Glutamatergic neuron (in vitro differentiated cells): ENCODE measurements around the gene IFI27L2. TPM values are rescaled to one million over a fixed set of nuclear protein-coding genes. Genes with fewer than 3 reads are reported as not detected.

Experiments used
- DNase-seq: peaks from one replicate; pipeline ENCODE4 v3.0.0; 2022
- H3K27ac Mint-ChIP-seq: one replicate; pipeline ENCODE4 v1.8.0; 2020; ENCODE audit warnings: mild to moderate bottlenecking, mixed read lengths, inconsistent platforms; ENCODE audit not compliant: unreplicated experiment
- H3K27me3 Mint-ChIP-seq: one replicate; pipeline ENCODE4 v1.8.0; 2020; ENCODE audit warnings: mild to moderate bottlenecking, moderate library complexity, mixed read lengths, inconsistent platforms; ENCODE audit not compliant: unreplicated experiment
- H3K36me3 Mint-ChIP-seq: one replicate; pipeline ENCODE4 v1.8.0; 2020; ENCODE audit warnings: mild to moderate bottlenecking, mixed read lengths, inconsistent platforms; ENCODE audit not compliant: unreplicated experiment
- H3K4me1 Mint-ChIP-seq: one replicate; pipeline ENCODE4 v1.8.0; 2020; ENCODE audit warnings: mild to moderate bottlenecking, low read depth, mixed read lengths, inconsistent platforms; ENCODE audit not compliant: unreplicated experiment
- H3K4me3 Mint-ChIP-seq: one replicate; pipeline ENCODE4 v1.8.0; 2020; ENCODE audit warnings: mild to moderate bottlenecking, mixed read lengths, inconsistent platforms; ENCODE audit not compliant: unreplicated experiment
- H3K9me3 Mint-ChIP-seq: one replicate; pipeline ENCODE4 v1.8.0; 2020; ENCODE audit warnings: mild to moderate bottlenecking, moderate library complexity, mixed read lengths, inconsistent platforms; ENCODE audit not compliant: unreplicated experiment
- total RNA-seq: library from RNA; stranded (reverse); fragmentation: NEBNext Ultra II Directional; extraction: Animal tissue kit (Norgen Biotek cat#: 25700); gene quantifications from one replicate; pipeline ENCODE4 v1.2.1, GENCODE V29; 2021; ENCODE audit not compliant: unreplicated experiment
- TF ChIP-seq, protein P1 (sequence below): fragments of 200-600 bp; sonication (generic); IDR thresholded peaks from one replicate; pipeline ENCODE4 v1.5.0; 2021; ENCODE audit not compliant: partially characterized antibody, unreplicated experiment

Gene IFI27L2
- total RNA-seq, 1 donor from 2014 or later = 52.7 TPM

- no peak for DNase-seq
- TF ChIP-seq, protein P1, sequence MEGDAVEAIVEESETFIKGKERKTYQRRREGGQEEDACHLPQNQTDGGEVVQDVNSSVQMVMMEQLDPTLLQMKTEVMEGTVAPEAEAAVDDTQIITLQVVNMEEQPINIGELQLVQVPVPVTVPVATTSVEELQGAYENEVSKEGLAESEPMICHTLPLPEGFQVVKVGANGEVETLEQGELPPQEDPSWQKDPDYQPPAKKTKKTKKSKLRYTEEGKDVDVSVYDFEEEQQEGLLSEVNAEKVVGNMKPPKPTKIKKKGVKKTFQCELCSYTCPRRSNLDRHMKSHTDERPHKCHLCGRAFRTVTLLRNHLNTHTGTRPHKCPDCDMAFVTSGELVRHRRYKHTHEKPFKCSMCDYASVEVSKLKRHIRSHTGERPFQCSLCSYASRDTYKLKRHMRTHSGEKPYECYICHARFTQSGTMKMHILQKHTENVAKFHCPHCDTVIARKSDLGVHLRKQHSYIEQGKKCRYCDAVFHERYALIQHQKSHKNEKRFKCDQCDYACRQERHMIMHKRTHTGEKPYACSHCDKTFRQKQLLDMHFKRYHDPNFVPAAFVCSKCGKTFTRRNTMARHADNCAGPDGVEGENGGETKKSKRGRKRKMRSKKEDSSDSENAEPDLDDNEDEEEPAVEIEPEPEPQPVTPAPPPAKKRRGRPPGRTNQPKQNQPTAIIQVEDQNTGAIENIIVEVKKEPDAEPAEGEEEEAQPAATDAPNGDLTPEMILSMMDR = no peak
- H3K27ac Mint-ChIP-seq = peak overlapping the region; percentile 98
- peak overlapping the region; percentile 100 for H3K4me3 Mint-ChIP-seq
- H3K4me1 Mint-ChIP-seq = peaks cover 24% of the 10 kb centered on the region
- peaks cover 7% of the 10 kb centered on the region for H3K27me3 Mint-ChIP-seq
- peaks cover 15% of the 10 kb centered on the region for H3K9me3 Mint-ChIP-seq
- H3K36me3 Mint-ChIP-seq = peaks cover 23% of the 10 kb centered on the region
Observed at GRCh38 chr14:94079891-94080620, 49.3 kb downstream of the IFI27L2 start.

DNA sequence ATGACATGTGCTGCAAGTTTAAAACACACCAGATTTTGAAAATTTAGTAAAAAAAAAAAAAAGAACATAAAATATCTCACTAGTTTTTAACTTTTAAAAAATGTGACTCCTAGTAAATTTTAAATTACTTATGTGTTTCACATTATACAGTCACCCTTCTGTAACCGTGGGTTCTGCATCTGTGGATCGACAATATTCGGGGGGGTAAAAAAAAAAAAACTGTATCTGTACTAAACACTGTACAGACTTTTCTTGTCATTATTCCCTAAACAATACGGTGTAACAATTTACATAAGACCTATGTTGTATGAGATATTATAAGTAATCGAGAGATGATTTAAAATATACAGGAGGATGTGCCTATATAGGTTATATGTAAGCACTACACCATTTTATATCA, 51.6 kb downstream of the IFI27L2 start:
- peaks cover 9% of the 10 kb centered on the region for H3K27me3 Mint-ChIP-seq
- peak overlapping the region; percentile 100 for H3K4me3 Mint-ChIP-seq
- peaks cover 18% of the 10 kb centered on the region for H3K9me3 Mint-ChIP-seq
- H3K4me1 Mint-ChIP-seq = peaks cover 24% of the 10 kb centered on the region
- peaks cover 31% of the 10 kb centered on the region for H3K36me3 Mint-ChIP-seq
- no peak for DNase-seq
- TF ChIP-seq, protein P1 = no peak
- H3K27ac Mint-ChIP-seq = no peak overlapping the region

Other genes starting within 250 kb of the IFI27L2 start
- not detected for gene FAM181A, start 202.3 kb downstream of the IFI27L2 start, total RNA-seq
- 16.6 TPM for gene ASB2, start 153.0 kb downstream of the IFI27L2 start, total RNA-seq
- gene CCDC197, start 132.3 kb downstream of the IFI27L2 start, total RNA-seq = not detected
- 5.5 TPM for gene OTUB2, start 103.3 kb downstream of the IFI27L2 start, total RNA-seq
- 257 TPM for gene DDX24, start 48.4 kb downstream of the IFI27L2 start, total RNA-seq
- gene IFI27L1, start 48.3 kb downstream of the IFI27L2 start, total RNA-seq = 45.7 TPM
- 3.7 TPM for gene IFI27, start 18.9 kb downstream of the IFI27L2 start, total RNA-seq
- 1.6 TPM for gene PPP4R4, start 44.7 kb upstream of the IFI27L2 start, total RNA-seq
- not detected for gene SERPINA10, start 163.7 kb upstream of the IFI27L2 start, total RNA-seq
- not detected for gene SERPINA6, start 193.7 kb upstream of the IFI27L2 start, total RNA-seq
- gene SERPINA2, start 237.1 kb upstream of the IFI27L2 start, total RNA-seq = not detected